Umbilical cord (tissue), 2 donors: ENCODE measurements around the gene RDX. TPM values are rescaled to one million over a fixed set of nuclear protein-coding genes. Genes with fewer than 3 reads are reported as not detected.
"Not testable (repeated sequence)": the region's sequence is repeated elsewhere in the genome, so short reads cannot be mapped to it uniquely, and the experiment has no call there.

ENCODE experiments used
- DNase-seq: peaks from one replicate; pipeline ENCODE4 v3.0.0-alpha.2; 2015; ENCODE audit warnings: low spot score
- total RNA-seq: library from RNA; depleted of rRNA; stranded (reverse); fragments of >200 nt; gene quantifications from one replicate; pipeline ENCODE4 v1.2.3, GENCODE V29; 2014; ENCODE audit warnings: low replicate concordance; ENCODE audit not compliant: insufficient read depth

The RDX gene
- total RNA-seq, result 140 TPM

- peak; percentile 85 for DNase-seq
Observed at GRCh38 chr11:110296226-110297075, at the start of gene RDX. Gene RDX, minus strand, starts transcription at chr11:110296614. Its CDS starts 16,922 bp downstream, at chr11:110279692.

GRCh38 chr11:110345743-110346142 is 49.3 kb upstream of the RDX start:
- no peak for DNase-seq

GRCh38 chr11:110340436-110340835 is 44.0 kb upstream of the RDX start:
- DNase-seq, result no peak

GRCh38 chr11:110339456-110340250 is 43.2 kb upstream of the RDX start:
- DNase-seq, result no peak

- no peak for DNase-seq
Observed at GRCh38 chr11:110338684-110339083, 42.3 kb upstream of the RDX start.

GRCh38 chr11:110337570-110338193 is 41.3 kb upstream of the RDX start:
- DNase-seq, result peak; percentile 63

GRCh38 chr11:110336054-110336453 is 39.6 kb upstream of the RDX start:
- DNase-seq, result no peak

- DNase-seq, result no peak
Observed at GRCh38 chr11:110335358-110335757, 38.9 kb upstream of the RDX start.

GRCh38 chr11:110331626-110332025 is 35.2 kb upstream of the RDX start:
- no peak for DNase-seq

- no peak for DNase-seq
Observed at GRCh38 chr11:110329445-110329844, 33.0 kb upstream of the RDX start.

- no peak for DNase-seq
Observed at GRCh38 chr11:110327508-110327907, 31.1 kb upstream of the RDX start.

- no peak for DNase-seq
Observed at GRCh38 chr11:110323786-110324185, 27.4 kb upstream of the RDX start.

GRCh38 chr11:110319501-110319900 is 23.1 kb upstream of the RDX start:
- DNase-seq, result no peak

GRCh38 chr11:110318638-110319404 is 22.4 kb upstream of the RDX start:
- no peak for DNase-seq

GRCh38 chr11:110317516-110317932 is 21.1 kb upstream of the RDX start:
- DNase-seq, result peak; percentile 59

- no peak for DNase-seq
Observed at GRCh38 chr11:110314366-110315095, 18.1 kb upstream of the RDX start.

- DNase-seq, result no peak
Observed at GRCh38 chr11:110312670-110313069, 16.3 kb upstream of the RDX start.

- DNase-seq, result no peak
Observed at GRCh38 chr11:110311783-110312579, 15.6 kb upstream of the RDX start.

- DNase-seq, result no peak
Observed at GRCh38 chr11:110308071-110308470, 11.7 kb upstream of the RDX start.

- not testable (repeated sequence) for DNase-seq
Observed at GRCh38 chr11:110306019-110306388, 9.6 kb upstream of the RDX start.
